SK-N-SH (cell line): ENCODE data around the gene SAP30. TPM values are rescaled to one million over a fixed set of nuclear protein-coding genes. Genes with fewer than 3 reads are reported as not detected.

Source experiments
- CTCF ChIA-PET: fragments of 300-600, 350-600 bp; formaldehyde crosslinking; extraction: SDS; loops from one replicate; lab custom pipeline; 2021; lab: Yijun Ruan, JAX
- POLR2A ChIA-PET: fragments of 350-600 bp; sonication (Branson Sonifier 250); formaldehyde crosslinking; extraction: SDS; loops from one replicate; lab custom pipeline; 2020; ENCODE audit warnings: antibody characterized with exemption, inconsistent platforms; lab: Yijun Ruan, JAX
- DNase-seq: peaks from one replicate; pipeline ENCODE4 v3.0.0; 2012
- H2AFZ ChIP-seq: fragments of 200-600 bp; sonication (generic); 2 replicates; pipeline ENCODE4 v1.8.1; 2016; ENCODE audit warnings: antibody characterized with exemption, mild to moderate bottlenecking, low read depth
- H3F3A ChIP-seq: fragments of 200-600 bp; sonication (generic); replicated peaks from 2 replicates; pipeline ENCODE3; 2016; ENCODE audit warnings: antibody characterized with exemption, mild to moderate bottlenecking; ENCODE audit not compliant: insufficient read depth
- H3K27ac ChIP-seq, 2 experiments: fragments of 200-500 bp in 1 of 2; fragments of 200-600 bp in 1 of 2; sonication (Bioruptor generic) in 1 of 2; sonication (generic), shearing (Covaris generic) in 1 of 2; 2 replicates each; pipeline versions ENCODE4 v1.5.1 to v1.6.1; 2014 to 2016; ENCODE audit warnings: low read depth in 2 of 2, inconsistent platforms in 1 of 2, low read length in 1 of 2, mild to moderate bottlenecking in 1 of 2, mixed read lengths in 1 of 2
- H3K27me3 ChIP-seq: fragments of 200-600 bp; sonication (generic), shearing (Covaris generic); 2 replicates; pipeline ENCODE4 v1.6.1; 2016; ENCODE audit warnings: mixed run types; ENCODE audit not compliant: insufficient read depth
- H3K36me3 ChIP-seq, 2 experiments: fragments of 200-500 bp in 1 of 2; fragments of 200-600 bp in 1 of 2; sonication (Bioruptor generic) in 1 of 2; sonication (generic) in 1 of 2; replicated peaks in 1 of 2; 2 replicates each; pipeline versions ENCODE3 to v1.5.1; 2014 to 2016; ENCODE audit warnings: low read length in 1 of 2, mild to moderate bottlenecking in 1 of 2; ENCODE audit not compliant: insufficient read depth in 2 of 2, control insufficient read depth in 1 of 2
- H3K4me1 ChIP-seq, 2 experiments: fragments of 200-500 bp in 1 of 2; fragments of 200-600 bp in 1 of 2; sonication (Bioruptor generic) in 1 of 2; sonication (generic), shearing (Covaris generic) in 1 of 2; 2 replicates each; pipeline versions ENCODE4 v1.5.1 to v1.6.1; 2014 to 2016; ENCODE audit warnings: low read depth in 1 of 2, low read length in 1 of 2, mixed run types in 1 of 2; ENCODE audit not compliant: insufficient read depth in 2 of 2, control insufficient read depth in 1 of 2
- H3K4me2 ChIP-seq: fragments of 200-600 bp; sonication (generic), shearing (Covaris generic); 2 replicates; pipeline ENCODE4 v1.6.1; 2017; ENCODE audit warnings: mixed run types
- H3K4me3 ChIP-seq, 2 experiments: fragments of 200-500 bp in 1 of 2; fragments of 200-600 bp in 1 of 2; sonication (Bioruptor generic) in 1 of 2; sonication (generic), shearing (Covaris generic) in 1 of 2; 2 replicates each; pipeline versions ENCODE4 v1.5.1 to v1.8.1; 2014 to 2016; ENCODE audit warnings: low read depth in 2 of 2, inconsistent platforms in 1 of 2, low read length in 1 of 2, mild to moderate bottlenecking in 1 of 2, mixed read lengths in 1 of 2, moderate library complexity in 1 of 2
- H3K79me2 ChIP-seq: fragments of 200-600 bp; sonication (generic); 2 replicates; pipeline ENCODE4 v1.8.1; 2017; ENCODE audit warnings: mild to moderate bottlenecking; ENCODE audit not compliant: insufficient read depth
- H3K9ac ChIP-seq: fragments of 200-600 bp; sonication (generic); 2 replicates; pipeline ENCODE4 v1.6.1; 2017; ENCODE audit warnings: mixed run types
- H3K9me2 ChIP-seq: fragments of 200-600 bp; sonication (generic); 2 replicates; pipeline ENCODE4 v1.6.1; 2017; ENCODE audit warnings: mixed run types
- H3K9me3 ChIP-seq: fragments of 200-600 bp; sonication (generic); 2 replicates; pipeline ENCODE4 v1.6.1; 2017; ENCODE audit warnings: mixed run types, mild to moderate bottlenecking, moderate library complexity
- H4K20me1 ChIP-seq: fragments of 200-600 bp; sonication (generic); 2 replicates; pipeline ENCODE4 v1.6.1; 2017; ENCODE audit warnings: mild to moderate bottlenecking, mixed run types; ENCODE audit not compliant: insufficient read depth
- ELF1 ChIP-seq: IDR thresholded peaks from 2 replicates; pipeline ENCODE4 v1.4.0; 2012
- EP300 ChIP-seq, 2 experiments: IDR thresholded peaks; 2 replicates each; pipeline versions ENCODE4 v1.4.0 to v1.6.1; 2012; ENCODE audit warnings: borderline replicate concordance in 1 of 2, low read depth in 1 of 2, low read length in 1 of 2
- FOSL2 ChIP-seq: IDR thresholded peaks from 2 replicates; pipeline ENCODE4 v1.4.0; 2012; ENCODE audit warnings: low read depth, mild to moderate bottlenecking, moderate library complexity, borderline replicate concordance
- GATA2 ChIP-seq: sonication (generic); formaldehyde crosslinking; IDR thresholded peaks from 2 replicates; pipeline ENCODE4 v1.5.0; 2020; ENCODE audit warnings: mild to moderate bottlenecking, missing genetic modification reagents
- JUND ChIP-seq: IDR thresholded peaks from 2 replicates; pipeline ENCODE4 v1.4.0; 2012
- MEF2A ChIP-seq: IDR thresholded peaks from 2 replicates; pipeline ENCODE4 v1.4.0; 2012; ENCODE audit warnings: low read depth, borderline replicate concordance
- MXI1 ChIP-seq: IDR thresholded peaks from 2 replicates; pipeline ENCODE4 v1.6.1; 2012; ENCODE audit warnings: mild to moderate bottlenecking, low read depth, low read length, improper control_type of control experiment
- NRF1 ChIP-seq: IDR thresholded peaks from 2 replicates; pipeline ENCODE4 v1.6.1; 2012; ENCODE audit warnings: low read depth, mild to moderate bottlenecking, low read length
- POLR2AphosphoS5 ChIP-seq: IDR thresholded peaks from 2 replicates; pipeline ENCODE4 v1.6.1; 2012; ENCODE audit warnings: low read depth, low read length
- RCOR1 ChIP-seq: fragments of 150-350 bp; IDR thresholded peaks from 2 replicates; pipeline ENCODE4 v1.6.1; 2017; ENCODE audit warnings: antibody characterized with exemption, low read length
- RFX5 ChIP-seq: IDR thresholded peaks from 2 replicates; pipeline ENCODE4 v1.6.1; 2012; ENCODE audit warnings: mild to moderate bottlenecking, improper control_type of control experiment, low read length
- RXRA ChIP-seq: IDR thresholded peaks from 2 replicates; pipeline ENCODE4 v1.4.0; 2012; ENCODE audit warnings: low read depth, mild to moderate bottlenecking, borderline replicate concordance
- SIN3A ChIP-seq: IDR thresholded peaks from 2 replicates; pipeline ENCODE4 v1.6.1; 2012; ENCODE audit warnings: low read depth, mild to moderate bottlenecking, low read length, moderate library complexity, borderline replicate concordance
- SMC3 ChIP-seq: IDR thresholded peaks from 2 replicates; pipeline ENCODE4 v1.6.1; 2012; ENCODE audit warnings: low read depth, low read length, improper control_type of control experiment
- TAF1 ChIP-seq: IDR thresholded peaks from 2 replicates; pipeline ENCODE4 v1.6.1; 2012; ENCODE audit warnings: low read depth, mild to moderate bottlenecking, low read length, moderate library complexity, borderline replicate concordance
- USF1 ChIP-seq: IDR thresholded peaks from 2 replicates; pipeline ENCODE4 v1.4.0; 2012; ENCODE audit warnings: low read depth, borderline replicate concordance
- WGBS: methylation state at CpG from one replicate; pipeline ENCODE4 v1.1.6; 2017; ENCODE audit warnings: low lambda C conversion rate; 5-methylcytosine and 5-hydroxymethylcytosine counted together
- polyA plus RNA-seq, 3 experiments: library from polyadenylated mRNA; depleted of rRNA; stranded (reverse); fragments of >200 nt; gene quantifications; 2 replicates each; pipeline ENCODE4 v1.2.3, GENCODE V29; 2012
- TF ChIP-seq, protein P1 (sequence below): fragments of 150-350 bp; IDR thresholded peaks from 2 replicates; pipeline ENCODE4 v1.6.1; 2016; ENCODE audit warnings: mild to moderate bottlenecking, low read depth, low read length
- TF ChIP-seq, protein P2 (sequence below): IDR thresholded peaks from 2 replicates; pipeline ENCODE4 v1.4.0; 2012; ENCODE audit warnings: low read depth, borderline replicate concordance

The SAP30 gene
- polyA plus RNA-seq, 1 of the 3 experiments (the other 2 are of a cell fraction) = 19.0 TPM

GRCh38 chr4:173415092-173415491 is 44.3 kb downstream of the SAP30 start:
- Histone ChIP-seq H2AFZ (no peak overlapping the region), H3K4me2 (no peak overlapping the region), H4K20me1 (no peaks in the 10 kb centered on the region), H3K9me3 (no peaks in the 10 kb centered on the region), H3K4me1 (peaks cover 0 to 13% of the 10 kb centered on the region in 2 experiments; a peak in 1 of 4 replicates), H3K4me3 (no peak overlapping the region), H3K27me3 (no peaks in the 10 kb centered on the region), H3K79me2 (no peaks in the 10 kb centered on the region), H3K27ac (no peak overlapping the region), H3K9me2 (no peaks in the 10 kb centered on the region), H3K36me3 (no peaks in the 10 kb centered on the region), H3K9ac (no peak overlapping the region), H3F3A (no peaks in the 10 kb centered on the region)
- WGBS = 89% methylated on average over 3 of the region's 3 CpGs
- TF ChIP-seq GATA2 (CRISPR knock-in tag) (no peak), SMC3 (no peak), SIN3A (no peak), RFX5 (no peak), FOSL2 (no peak), EP300 (IDR thresholded peaks at IDR 0.05; ENCODE audit: borderline replicate concordance in 1 of 2, low read depth in 1 of 2, low read length in 1 of 2) (no peak), TAF1 (no peak), RCOR1 (no peak), POLR2AphosphoS5 (no peak), JUND (no peak), NRF1 (no peak), MEF2A (no peak), RXRA (no peak), ELF1 (no peak), USF1 (no peak), MXI1 (no peak)
- TF ChIP-seq, protein P1, sequence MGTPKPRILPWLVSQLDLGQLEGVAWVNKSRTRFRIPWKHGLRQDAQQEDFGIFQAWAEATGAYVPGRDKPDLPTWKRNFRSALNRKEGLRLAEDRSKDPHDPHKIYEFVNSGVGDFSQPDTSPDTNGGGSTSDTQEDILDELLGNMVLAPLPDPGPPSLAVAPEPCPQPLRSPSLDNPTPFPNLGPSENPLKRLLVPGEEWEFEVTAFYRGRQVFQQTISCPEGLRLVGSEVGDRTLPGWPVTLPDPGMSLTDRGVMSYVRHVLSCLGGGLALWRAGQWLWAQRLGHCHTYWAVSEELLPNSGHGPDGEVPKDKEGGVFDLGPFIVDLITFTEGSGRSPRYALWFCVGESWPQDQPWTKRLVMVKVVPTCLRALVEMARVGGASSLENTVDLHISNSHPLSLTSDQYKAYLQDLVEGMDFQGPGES = no peak
- TF ChIP-seq, protein P2, sequence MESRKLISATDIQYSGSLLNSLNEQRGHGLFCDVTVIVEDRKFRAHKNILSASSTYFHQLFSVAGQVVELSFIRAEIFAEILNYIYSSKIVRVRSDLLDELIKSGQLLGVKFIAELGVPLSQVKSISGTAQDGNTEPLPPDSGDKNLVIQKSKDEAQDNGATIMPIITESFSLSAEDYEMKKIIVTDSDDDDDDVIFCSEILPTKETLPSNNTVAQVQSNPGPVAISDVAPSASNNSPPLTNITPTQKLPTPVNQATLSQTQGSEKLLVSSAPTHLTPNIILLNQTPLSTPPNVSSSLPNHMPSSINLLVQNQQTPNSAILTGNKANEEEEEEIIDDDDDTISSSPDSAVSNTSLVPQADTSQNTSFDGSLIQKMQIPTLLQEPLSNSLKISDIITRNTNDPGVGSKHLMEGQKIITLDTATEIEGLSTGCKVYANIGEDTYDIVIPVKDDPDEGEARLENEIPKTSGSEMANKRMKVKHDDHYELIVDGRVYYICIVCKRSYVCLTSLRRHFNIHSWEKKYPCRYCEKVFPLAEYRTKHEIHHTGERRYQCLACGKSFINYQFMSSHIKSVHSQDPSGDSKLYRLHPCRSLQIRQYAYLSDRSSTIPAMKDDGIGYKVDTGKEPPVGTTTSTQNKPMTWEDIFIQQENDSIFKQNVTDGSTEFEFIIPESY = no peak
- no peak for DNase-seq
- ChIA-PET POLR2A (no interaction called here), CTCF (interaction anchor here (0.8 to 8.3 kb wide), 6 partner anchors 13 to 392 kb away, joined by 3 to 82 read pairs (median 7); no protein-coding TSS in a partner anchor)
